CD4-positive, alpha-beta T cell (primary cell): ENCODE data around the gene EXOSC10. TPM values are rescaled to one million over a fixed set of nuclear protein-coding genes. Genes with fewer than 3 reads are reported as not detected.
"Not testable (repeated sequence)": the region's sequence is repeated elsewhere in the genome, so short reads cannot be mapped to it uniquely, and the experiment has no call there.

Experiments used
- ATAC-seq: fragments of 200-7000 bp; cut with Tn5 transposase; one replicate; pipeline ENCODE4 v1.10.0; 2022; ENCODE audit warnings: mild to moderate bottlenecking; ENCODE audit not compliant: poor library complexity
- CTCF ChIA-PET: fragments of 350-600 bp; sonication (Branson Sonifier 250); formaldehyde crosslinking; loops from one replicate; lab custom pipeline; 2021; ENCODE audit warnings: antibody characterized with exemption, inconsistent platforms; lab: Charles Lee
- POLR2A ChIA-PET: fragments of 350-600 bp; sonication (Branson Sonifier 250); formaldehyde crosslinking; loops from one replicate; lab custom pipeline; 2021; ENCODE audit warnings: antibody characterized with exemption, inconsistent platforms; lab: Charles Lee
- DNase-seq, 14 experiments: peaks; one replicate each; pipeline ENCODE4 v3.0.0-alpha.2; 2013 to 2020; ENCODE audit warnings: mixed read lengths in 2 of 14
- H3K27ac ChIP-seq, 2 donors: one replicate each; pipeline versions ENCODE4 v1.5.1 to v1.7.0; 2013; ENCODE audit warnings: low read length in 2 of 2, low read depth in 1 of 2, mild to moderate bottlenecking in 1 of 2
- H3K27me3 ChIP-seq, 2 experiments: 1 replicate in 1 of 2; 2 replicates in 1 of 2; pipeline versions ENCODE4 v1.6.1 to v1.7.0; 2013; ENCODE audit warnings: low read length in 2 of 2, control low read depth in 1 of 2, mild to moderate bottlenecking in 1 of 2, moderate library complexity in 1 of 2; ENCODE audit not compliant: insufficient read depth in 2 of 2, control insufficient read depth in 1 of 2
- H3K36me3 ChIP-seq: one replicate; pipeline ENCODE4 v1.6.1; 2013; ENCODE audit warnings: low read length, control low read depth; ENCODE audit not compliant: insufficient read depth
- H3K4me1 ChIP-seq: one replicate; pipeline ENCODE4 v1.6.1; 2013; ENCODE audit warnings: low read length, control low read depth; ENCODE audit not compliant: insufficient read depth
- H3K4me3 ChIP-seq: one replicate; pipeline ENCODE4 v1.5.1; 2013; ENCODE audit warnings: mild to moderate bottlenecking, low read length, moderate library complexity
- H3K9me3 ChIP-seq, 2 experiments: 1 replicate in 1 of 2; 2 replicates in 1 of 2; pipeline versions ENCODE4 v1.6.1 to v1.7.0; 2013; ENCODE audit warnings: low read length in 2 of 2, mild to moderate bottlenecking in 2 of 2, control low read depth in 1 of 2, moderate library complexity in 1 of 2; ENCODE audit not compliant: control insufficient read depth in 1 of 2, insufficient read depth in 1 of 2
- H3K27ac Mint-ChIP-seq: one replicate; pipeline ENCODE4 v1.8.0; 2020; ENCODE audit warnings: mixed read lengths
- H3K27me3 Mint-ChIP-seq: one replicate; pipeline ENCODE4 v1.8.0; 2021; ENCODE audit warnings: mixed read lengths
- H3K36me3 Mint-ChIP-seq: one replicate; pipeline ENCODE4 v1.8.0; 2021; ENCODE audit warnings: low read depth, mixed read lengths
- H3K4me1 Mint-ChIP-seq: one replicate; pipeline ENCODE4 v1.8.0; 2021; ENCODE audit warnings: low read depth, mixed read lengths
- H3K4me3 Mint-ChIP-seq: one replicate; pipeline ENCODE4 v1.8.0; 2020; ENCODE audit warnings: mild to moderate bottlenecking, mixed read lengths
- H3K9me3 Mint-ChIP-seq: one replicate; pipeline ENCODE4 v1.8.0; 2020; ENCODE audit warnings: mixed read lengths
- intact Hi-C, 2 experiments: fragments of 100-400 bp; cut with DNase I in 1 of 2; cut with micrococcal nuclease in 1 of 2; formaldehyde crosslinking; loops; one replicate each; pipeline versions ENCODE4 v1.15.1 to v1.9.0; 2023 to 2025; cut with DNase I, micrococcal nuclease
- total RNA-seq, 174 experiments: library from RNA in 2 of 174; stranded (reverse) in 2 of 174; gene quantifications; one replicate each; pipeline ENCODE4 v1.2.3 and lab custom pipeline; 2021 to 2026
- TF ChIP-seq, protein P1 (sequence below): fragments of 200-600 bp; IDR thresholded peaks from one replicate; pipeline ENCODE4 v1.8.0; 2022; ENCODE audit warnings: antibody characterized with exemption, mild to moderate bottlenecking

The EXOSC10 gene
- total RNA-seq, 2 experiments from 2014 or later = 81.6 to 89.0 TPM

DNA sequence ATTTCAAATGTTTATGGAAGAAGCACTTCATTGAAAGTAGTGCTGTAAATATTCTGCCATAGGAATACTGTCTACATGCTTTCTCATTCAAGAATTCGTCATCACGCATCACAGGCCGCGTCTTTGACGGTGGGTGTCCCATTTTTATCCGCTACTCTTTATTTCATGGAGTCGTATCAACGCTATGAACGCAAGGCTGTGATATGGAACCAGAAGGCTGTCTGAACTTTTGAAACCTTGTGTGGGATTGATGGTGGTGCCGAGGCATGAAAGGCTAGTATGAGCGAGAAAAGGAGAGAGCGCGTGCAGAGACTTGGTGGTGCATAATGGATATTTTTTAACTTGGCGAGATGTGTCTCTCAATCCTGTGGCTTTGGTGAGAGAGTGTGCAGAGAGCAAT is 76.5 kb downstream of the EXOSC10 start:
- Mint-ChIP-seq H3K9me3 (no peaks in the 10 kb centered on the region), H3K27ac (no peak overlapping the region), H3K36me3 (peaks cover 96% of the 10 kb centered on the region), H3K4me1 (peaks cover 44% of the 10 kb centered on the region), H3K4me3 (no peak overlapping the region), H3K27me3 (no peaks in the 10 kb centered on the region)
- H3K4me1 ChIP-seq = peaks cover under 1% of the 10 kb centered on the region
- no peak overlapping the region for H3K4me3 ChIP-seq
- intact Hi-C loops = no loop called here
- ATAC-seq = no peak
- H3K27me3 ChIP-seq = no peaks in the 10 kb centered on the region
- peaks cover 85% of the 10 kb centered on the region for H3K36me3 ChIP-seq
- no peak overlapping the region for H3K27ac ChIP-seq
- CTCF ChIA-PET = no interaction called here
- POLR2A ChIA-PET = no interaction called here
- H3K9me3 ChIP-seq = no peaks in the 10 kb centered on the region
- TF ChIP-seq, protein P1, sequence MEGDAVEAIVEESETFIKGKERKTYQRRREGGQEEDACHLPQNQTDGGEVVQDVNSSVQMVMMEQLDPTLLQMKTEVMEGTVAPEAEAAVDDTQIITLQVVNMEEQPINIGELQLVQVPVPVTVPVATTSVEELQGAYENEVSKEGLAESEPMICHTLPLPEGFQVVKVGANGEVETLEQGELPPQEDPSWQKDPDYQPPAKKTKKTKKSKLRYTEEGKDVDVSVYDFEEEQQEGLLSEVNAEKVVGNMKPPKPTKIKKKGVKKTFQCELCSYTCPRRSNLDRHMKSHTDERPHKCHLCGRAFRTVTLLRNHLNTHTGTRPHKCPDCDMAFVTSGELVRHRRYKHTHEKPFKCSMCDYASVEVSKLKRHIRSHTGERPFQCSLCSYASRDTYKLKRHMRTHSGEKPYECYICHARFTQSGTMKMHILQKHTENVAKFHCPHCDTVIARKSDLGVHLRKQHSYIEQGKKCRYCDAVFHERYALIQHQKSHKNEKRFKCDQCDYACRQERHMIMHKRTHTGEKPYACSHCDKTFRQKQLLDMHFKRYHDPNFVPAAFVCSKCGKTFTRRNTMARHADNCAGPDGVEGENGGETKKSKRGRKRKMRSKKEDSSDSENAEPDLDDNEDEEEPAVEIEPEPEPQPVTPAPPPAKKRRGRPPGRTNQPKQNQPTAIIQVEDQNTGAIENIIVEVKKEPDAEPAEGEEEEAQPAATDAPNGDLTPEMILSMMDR = no peak
- DNase-seq = no peak

DNA sequence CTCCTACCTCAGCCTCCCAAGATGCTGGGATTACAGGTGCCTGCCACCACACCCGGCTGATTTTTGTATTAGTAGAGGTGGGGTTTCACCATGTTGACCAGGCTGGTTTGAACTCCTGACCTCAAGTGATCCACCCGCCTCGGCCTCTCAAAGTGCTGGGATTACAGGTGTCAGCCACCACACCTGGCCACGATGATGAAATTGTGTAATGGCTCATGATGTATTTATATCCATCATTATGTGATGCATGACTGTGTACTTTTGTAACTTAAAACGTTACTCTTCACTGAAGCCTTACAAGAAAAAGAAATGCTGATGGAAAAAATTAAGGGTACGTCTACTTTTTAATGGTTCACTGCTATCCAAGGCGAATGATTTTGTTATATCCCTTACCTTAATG is 79.7 kb downstream of the EXOSC10 start:
- ChIA-PET POLR2A (no interaction called here), CTCF (no interaction called here)
- Mint-ChIP-seq H3K4me3 (peak overlapping the region; percentile 4), H3K36me3 (peaks cover 95% of the 10 kb centered on the region), H3K9me3 (no peaks in the 10 kb centered on the region), H3K4me1 (peaks cover 39% of the 10 kb centered on the region), H3K27ac (no peak overlapping the region), H3K27me3 (no peaks in the 10 kb centered on the region)
- Histone ChIP-seq H3K27ac (no peak overlapping the region), H3K9me3 (no peaks in the 10 kb centered on the region), H3K27me3 (no peaks in the 10 kb centered on the region), H3K36me3 (peaks cover 90% of the 10 kb centered on the region), H3K4me3 (no peak overlapping the region), H3K4me1 (peaks cover 21% of the 10 kb centered on the region)
- no peak for DNase-seq
- ATAC-seq = no peak
- intact Hi-C loops = loop anchor here in 1 of 2 experiments (10.0 kb wide), 1 partner anchor 985 kb away; the partner anchor contains the start of gene UBE4B
- TF ChIP-seq, protein P1 = no peak

DNA sequence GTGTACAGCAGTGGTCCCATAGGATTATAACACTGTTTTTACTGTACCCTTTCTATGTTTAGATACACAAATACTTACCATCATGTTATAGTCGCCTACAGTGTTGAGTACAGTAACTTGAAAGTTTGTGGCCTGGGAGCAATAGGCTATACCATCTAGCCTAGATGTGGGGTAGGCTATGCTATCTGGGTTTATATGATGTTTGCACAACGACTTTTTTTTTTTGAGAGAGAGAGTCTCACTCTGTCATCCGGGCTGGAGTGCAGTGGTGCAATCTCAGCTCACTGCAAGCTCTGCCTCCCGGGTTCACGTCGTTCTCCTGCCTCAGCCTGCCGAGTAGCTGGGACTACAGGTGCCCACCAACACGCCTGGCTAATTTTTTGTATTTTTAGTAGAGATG is 80.3 kb downstream of the EXOSC10 start:
- Mint-ChIP-seq H3K36me3 (peaks cover 95% of the 10 kb centered on the region), H3K4me1 (peaks cover 46% of the 10 kb centered on the region)
- H3K27ac Mint-ChIP-seq, H3K4me3 Mint-ChIP-seq, H3K4me3 ChIP-seq, CTCF ChIA-PET, H3K27me3 Mint-ChIP-seq, H3K27ac ChIP-seq, H3K9me3 ChIP-seq, DNase-seq, H3K27me3 ChIP-seq, ATAC-seq, H3K9me3 Mint-ChIP-seq, POLR2A ChIA-PET: not testable (repeated sequence)
- intact Hi-C loops = loop anchor here in 1 of 2 experiments (10.0 kb wide), 1 partner anchor 985 kb away; the partner anchor contains the start of gene UBE4B
- H3K4me1 ChIP-seq = peaks cover 27% of the 10 kb centered on the region
- peaks cover 90% of the 10 kb centered on the region for H3K36me3 ChIP-seq

Other genes starting within 250 kb of the EXOSC10 start
- 100 to 1,000 TPM; 141 to 149 TPM for gene TARDBP, start 87.2 kb downstream of the EXOSC10 start, total RNA-seq
- gene MASP2, start 52.6 kb downstream of the EXOSC10 start, total RNA-seq = under 1 TPM; 0.27 to 0.53 TPM
- gene SRM, start 39.9 kb downstream of the EXOSC10 start, total RNA-seq = 10 to 100 TPM; 21.2 to 24.8 TPM
- not detected for gene ANGPTL7, start 89.5 kb upstream of the EXOSC10 start, total RNA-seq
- 10 to 100 TPM; 27.3 to 28.9 TPM for gene MTOR, start 162.7 kb upstream of the EXOSC10 start, total RNA-seq
- 10 to 100 TPM; 19.2 to 19.3 TPM for gene UBIAD1, start 173.3 kb upstream of the EXOSC10 start, total RNA-seq